Activated T-helper 1 cell treated with anti-CD3 and anti-CD28 coated beads, Interleukin-2, amount 50 U/mL, for 16 hours (primary cell): ENCODE data around the gene TGFB2.
"Not testable (repeated sequence)": the region's sequence is repeated elsewhere in the genome, so short reads cannot be mapped to it uniquely, and the experiment has no call there.

ENCODE experiments used
- DNase-seq, 2 donors: peaks; one replicate each; pipeline ENCODE4 v3.0.0-alpha.2; 2020; ENCODE audit warnings: low read depth in 1 of 2, low spot score in 1 of 2

TGFB2 gene

GRCh38 chr1:218344814-218345672, at the start of gene TGFB2:
TSS of gene TGFB2 (plus strand) at chr1:218345336. CDS start at chr1:218346702, 1,366 bp downstream.
- no peak for DNase-seq

- DNase-seq, result no peak
These were observed 49.0 kb upstream of the TGFB2 start for GRCh38 chr1:218296162-218296561.

GRCh38 chr1:218297461-218297860, 47.7 kb upstream of the TGFB2 start:
- no peak for DNase-seq

- no peak for DNase-seq
These were observed 47.3 kb upstream of the TGFB2 start for GRCh38 chr1:218297867-218298266.

GRCh38 chr1:218298398-218298797, 46.7 kb upstream of the TGFB2 start:
- no peak for DNase-seq

- no peak for DNase-seq
These were observed 45.7 kb upstream of the TGFB2 start for GRCh38 chr1:218299416-218299815.

- no peak for DNase-seq
These were observed 43.9 kb upstream of the TGFB2 start for GRCh38 chr1:218301217-218301616.

- no peak for DNase-seq
These were observed 43.0 kb upstream of the TGFB2 start for GRCh38 chr1:218302155-218302554.

- DNase-seq, result no peak
These were observed 41.8 kb upstream of the TGFB2 start for GRCh38 chr1:218303176-218303879.

GRCh38 chr1:218304281-218305039, 40.7 kb upstream of the TGFB2 start:
- DNase-seq, result no peak

- DNase-seq, result no peak
These were observed 39.6 kb upstream of the TGFB2 start for GRCh38 chr1:218305472-218306064.

GRCh38 chr1:218312509-218312908, 32.6 kb upstream of the TGFB2 start:
- no peak for DNase-seq

- no peak for DNase-seq
These were observed 30.8 kb upstream of the TGFB2 start for GRCh38 chr1:218314316-218314715.

- no peak for DNase-seq
These were observed 29.5 kb upstream of the TGFB2 start for GRCh38 chr1:218315638-218316037.

- no peak for DNase-seq
These were observed 28.1 kb upstream of the TGFB2 start for GRCh38 chr1:218317061-218317460.

- not testable (repeated sequence) for DNase-seq
These were observed 25.0 kb upstream of the TGFB2 start for GRCh38 chr1:218320182-218320581.

- DNase-seq, result no peak
These were observed 22.4 kb upstream of the TGFB2 start for GRCh38 chr1:218322762-218323161.

GRCh38 chr1:218323568-218324225, 21.4 kb upstream of the TGFB2 start:
- DNase-seq, result no peak

- no peak for DNase-seq
These were observed 20.9 kb upstream of the TGFB2 start for GRCh38 chr1:218324226-218324580.

GRCh38 chr1:218328769-218329168, 16.4 kb upstream of the TGFB2 start:
- DNase-seq, result no peak
